Testis (tissue), 3 donors: Measurements from ENCODE around the gene TRPM3. TPM values are rescaled to one million over a fixed set of nuclear protein-coding genes. Genes with fewer than 3 reads are reported as not detected.

Experiments
- DNase-seq: peaks from one replicate; pipeline ENCODE4 v3.0.0-alpha.2; 2019
- H3K27ac ChIP-seq, 2 donors: fragments of 200-600 bp; sonication (generic); one replicate each; pipeline ENCODE4 v1.5.1; 2019
- H3K27me3 ChIP-seq: fragments of 200-600 bp; sonication (generic); one replicate; pipeline ENCODE4 v1.5.1; 2019
- H3K36me3 ChIP-seq: fragments of 200-600 bp; sonication (generic); one replicate; pipeline ENCODE4 v1.5.1; 2017; ENCODE audit warnings: low read depth; ENCODE audit errors: missing control alignments
- H3K4me1 ChIP-seq: fragments of 200-600 bp; sonication (generic); one replicate; pipeline ENCODE4 v1.5.1; 2019
- H3K4me3 ChIP-seq, 2 donors: fragments of 200-600 bp; sonication (generic); one replicate each; pipeline ENCODE4 v1.5.1; 2017 to 2019
- H3K9me3 ChIP-seq: fragments of 200-600 bp; sonication (generic); one replicate; pipeline ENCODE4 v1.5.1; 2017
- POLR2A ChIP-seq: fragments of 450-650 bp; IDR thresholded peaks from one replicate; pipeline ENCODE4 v1.6.1; 2017; ENCODE audit warnings: antibody characterized with exemption, mild to moderate bottlenecking, moderate library complexity
- WGBS, 2 donors: methylation state at CpG; one replicate each; pipeline ENCODE4 v1.1.5; 2018; 5-methylcytosine and 5-hydroxymethylcytosine counted together
- intact Hi-C: fragments of 100-400 bp; cut with DNase I; formaldehyde crosslinking; loops from one replicate; pipeline ENCODE4 v1.15.1; 2023; ENCODE audit warnings: low total_unique reads
- polyA plus RNA-seq: library from polyadenylated mRNA; stranded (reverse); fragments of 350-450 nt; fragmentation: Illumina TruSeq; extraction: RNeasy Lipid Tissue Mini Kit (QIAGEN cat#74804); gene quantifications from one replicate; pipeline ENCODE4 v1.2.3, GENCODE V29; 2014; ENCODE audit warnings: low read depth, low replicate concordance; ENCODE audit not compliant: insufficient read depth
- total RNA-seq, 2 donors: library from RNA; depleted of rRNA; stranded (reverse); fragments of >200 nt; gene quantifications; one replicate each; pipeline ENCODE4 v1.2.3, GENCODE V29; 2016
- TF ChIP-seq, protein P1 (sequence below), 3 experiments: fragments of 450-650 bp in 2 of 3; fragments of 200-600 bp in 1 of 3; sonication (generic) in 1 of 3; IDR thresholded peaks; one replicate each; pipeline ENCODE4 v1.5.1; 2016 to 2019; ENCODE audit warnings: antibody characterized with exemption in 3 of 3, mild to moderate bottlenecking in 2 of 3, moderate library complexity in 1 of 3

Gene TRPM3
- total and polyA plus RNA-seq, 3 donors from 2014 or later = 4.1 to 54.3 (median 43.9) TPM

DNA sequence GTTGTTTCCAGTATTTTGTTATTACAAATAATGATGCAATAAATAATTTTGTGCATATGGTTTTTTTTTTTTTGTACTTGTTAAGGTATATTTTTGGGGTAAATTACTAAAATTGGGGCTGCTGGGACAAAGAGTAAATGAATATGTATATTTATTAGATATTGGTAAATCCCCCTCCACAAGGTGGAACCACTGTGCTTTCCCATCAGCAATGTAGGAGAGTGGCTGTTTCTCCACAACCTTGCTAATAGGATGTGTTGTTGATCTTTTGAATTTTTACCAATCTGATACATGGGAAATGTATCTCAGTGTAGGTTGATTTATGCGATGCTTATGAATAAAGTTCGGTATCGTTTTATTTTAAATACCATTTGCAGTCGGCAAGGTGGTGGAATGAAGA, 118.1 kb downstream of the TRPM3 start:
- Histone ChIP-seq H3K9me3 (no peaks in the 10 kb centered on the region), H3K36me3 (no peaks in the 10 kb centered on the region), H3K27me3 (no peaks in the 10 kb centered on the region), H3K4me3 (no peak overlapping the region), H3K4me1 (no peaks in the 10 kb centered on the region), H3K27ac (no peak overlapping the region)
- no peak for DNase-seq
- intact Hi-C loops = no loop called here
- no peak for TF ChIP-seq POLR2A
- TF ChIP-seq, protein P1, sequence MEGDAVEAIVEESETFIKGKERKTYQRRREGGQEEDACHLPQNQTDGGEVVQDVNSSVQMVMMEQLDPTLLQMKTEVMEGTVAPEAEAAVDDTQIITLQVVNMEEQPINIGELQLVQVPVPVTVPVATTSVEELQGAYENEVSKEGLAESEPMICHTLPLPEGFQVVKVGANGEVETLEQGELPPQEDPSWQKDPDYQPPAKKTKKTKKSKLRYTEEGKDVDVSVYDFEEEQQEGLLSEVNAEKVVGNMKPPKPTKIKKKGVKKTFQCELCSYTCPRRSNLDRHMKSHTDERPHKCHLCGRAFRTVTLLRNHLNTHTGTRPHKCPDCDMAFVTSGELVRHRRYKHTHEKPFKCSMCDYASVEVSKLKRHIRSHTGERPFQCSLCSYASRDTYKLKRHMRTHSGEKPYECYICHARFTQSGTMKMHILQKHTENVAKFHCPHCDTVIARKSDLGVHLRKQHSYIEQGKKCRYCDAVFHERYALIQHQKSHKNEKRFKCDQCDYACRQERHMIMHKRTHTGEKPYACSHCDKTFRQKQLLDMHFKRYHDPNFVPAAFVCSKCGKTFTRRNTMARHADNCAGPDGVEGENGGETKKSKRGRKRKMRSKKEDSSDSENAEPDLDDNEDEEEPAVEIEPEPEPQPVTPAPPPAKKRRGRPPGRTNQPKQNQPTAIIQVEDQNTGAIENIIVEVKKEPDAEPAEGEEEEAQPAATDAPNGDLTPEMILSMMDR (IDR thresholded peaks at IDR 0.05) = no peak
- WGBS, 2 donors = 95 to 99% methylated on average over 4 of the region's 4 CpGs

DNA sequence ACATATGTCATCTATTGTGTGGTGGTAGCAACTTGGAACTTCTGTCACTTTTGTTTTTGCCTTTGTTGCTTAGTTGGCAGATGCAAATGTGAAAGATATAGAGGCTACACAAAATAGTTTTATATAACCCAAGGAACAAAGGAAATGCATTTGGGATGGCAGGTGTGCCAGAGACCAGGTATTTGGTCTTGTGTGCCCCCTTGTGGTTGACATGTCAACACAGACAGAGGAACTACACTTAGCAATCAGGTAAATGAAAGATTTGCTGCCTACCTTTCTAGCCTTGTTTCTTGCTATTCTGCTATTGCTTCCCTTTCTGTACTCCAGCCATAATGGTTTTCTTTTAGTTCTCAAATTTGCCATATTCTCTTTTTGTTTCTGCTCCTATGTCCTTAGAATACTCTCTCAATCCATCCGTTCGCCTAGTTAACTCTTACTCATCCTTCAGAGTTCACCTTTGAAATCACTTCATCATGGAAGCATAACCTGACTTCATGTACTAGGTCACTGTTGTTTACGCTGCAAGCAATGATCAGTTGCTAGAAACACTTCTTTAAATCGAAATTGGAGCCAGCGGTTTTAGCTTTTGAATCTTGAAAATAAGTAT, 119.5 kb downstream of the TRPM3 start:
- H3K4me1 ChIP-seq = no peaks in the 10 kb centered on the region
- DNase-seq = no peak
- no peaks in the 10 kb centered on the region for H3K27me3 ChIP-seq
- no peak overlapping the region for H3K4me3 ChIP-seq
- no peaks in the 10 kb centered on the region for H3K9me3 ChIP-seq
- H3K36me3 ChIP-seq = no peaks in the 10 kb centered on the region
- 72 to 75% methylated on average over 5 of the region's 5 CpGs for WGBS, 2 donors
- TF ChIP-seq POLR2A = no peak
- TF ChIP-seq, protein P1 (IDR thresholded peaks at IDR 0.05) = peak in 2 of 3 experiments; percentile 36 to 40
- intact Hi-C loops = no loop called here
- no peak overlapping the region for H3K27ac ChIP-seq

DNA sequence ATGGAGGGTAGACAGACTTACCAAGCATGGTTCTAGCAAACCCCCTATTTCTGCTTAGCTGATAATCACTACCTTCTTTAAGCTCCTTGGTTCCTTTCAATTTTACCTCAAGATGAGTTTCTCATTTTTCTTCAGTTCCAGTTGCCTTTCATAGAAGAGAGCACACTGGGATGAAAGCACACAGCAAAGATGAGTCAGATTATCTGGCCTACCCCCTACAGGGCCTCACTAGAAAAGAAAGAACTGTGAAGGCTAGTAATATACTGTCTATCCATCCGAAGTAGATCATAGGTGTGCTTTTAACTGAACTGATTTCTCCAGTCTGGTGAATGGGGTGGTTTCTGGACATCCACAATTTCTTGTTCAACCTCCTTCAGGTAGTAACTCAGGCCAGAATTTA, 122.5 kb downstream of the TRPM3 start:
- H3K9me3 ChIP-seq = no peaks in the 10 kb centered on the region
- H3K4me3 ChIP-seq = no peak overlapping the region
- no peaks in the 10 kb centered on the region for H3K36me3 ChIP-seq
- TF ChIP-seq, protein P1 (IDR thresholded peaks at IDR 0.05) = no peak
- H3K27me3 ChIP-seq = no peaks in the 10 kb centered on the region
- H3K4me1 ChIP-seq = no peaks in the 10 kb centered on the region
- WGBS, 2 donors = 88% methylated on average over 1 of the region's 1 CpG
- intact Hi-C loops = no loop called here
- no peak for DNase-seq
- H3K27ac ChIP-seq = no peak overlapping the region

DNA sequence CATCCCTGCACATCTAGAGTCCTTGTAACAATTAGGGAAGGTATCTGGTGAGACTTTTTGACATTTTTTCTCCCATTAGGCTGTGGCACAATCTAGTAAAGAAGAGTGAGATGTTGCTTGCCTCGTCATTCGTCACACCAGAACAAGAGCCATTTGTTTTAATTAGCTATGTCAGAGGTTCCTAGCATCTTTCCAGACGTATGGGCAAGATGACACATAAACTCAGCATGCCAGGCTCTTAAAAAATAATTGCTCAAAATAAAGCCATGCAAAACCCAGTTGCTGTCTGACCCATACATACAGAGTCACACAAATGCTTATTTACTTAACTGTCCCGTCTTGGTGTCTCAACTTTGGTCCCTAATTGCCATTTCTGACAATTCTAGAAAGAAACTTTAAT, 125.9 kb downstream of the TRPM3 start:
- intact Hi-C loops = no loop called here

More for the DNA sequence above, 125.9 kb downstream of the TRPM3 start:
- H3K27me3 ChIP-seq = no peaks in the 10 kb centered on the region
- DNase-seq = no peak
- H3K4me3 ChIP-seq = no peak overlapping the region
- H3K9me3 ChIP-seq = no peaks in the 10 kb centered on the region
- H3K27ac ChIP-seq = no peak overlapping the region
- TF ChIP-seq POLR2A = no peak
- TF ChIP-seq, protein P1 (IDR thresholded peaks at IDR 0.05) = no peak
- 78% methylated on average over 4 of the region's 4 CpGs for WGBS, 2 donors
- H3K4me1 ChIP-seq = no peaks in the 10 kb centered on the region
- no peaks in the 10 kb centered on the region for H3K36me3 ChIP-seq
